GM19240 (cell line): Measurements from ENCODE around the gene FBXW4.

Experiments used
- DNase-seq: peaks from one replicate; pipeline ENCODE4 v3.0.0; 2011; ENCODE audit warnings: low spot score; ENCODE audit not compliant: insufficient read length

FBXW4 gene

GRCh38 chr10:101587725-101588653 is 107.0 kb downstream of the FBXW4 start, which contains the start of the genes DPCD and POLL:
DPCD (plus strand) TSS chr10:101588321; CDS start chr10:101588337, 16 bp downstream.
POLL (minus strand) TSS chr10:101588257; CDS start chr10:101587360, 897 bp downstream.
- DNase-seq, result peak; percentile 99

GRCh38 chr10:101585841-101586240 is 109.1 kb downstream of the FBXW4 start:
- no peak for DNase-seq

- no peak for DNase-seq
Measured at GRCh38 chr10:101580486-101581399, 114.2 kb downstream of the FBXW4 start.

- DNase-seq, result no peak
Measured at GRCh38 chr10:101579516-101579870, 115.5 kb downstream of the FBXW4 start.

- no peak for DNase-seq
Measured at GRCh38 chr10:101578803-101579515, 116.0 kb downstream of the FBXW4 start.

GRCh38 chr10:101578192-101578591 is 116.8 kb downstream of the FBXW4 start:
- DNase-seq, result no peak

GRCh38 chr10:101577121-101577871 is 117.7 kb downstream of the FBXW4 start:
- DNase-seq, result no peak

GRCh38 chr10:101576211-101576863 is 118.6 kb downstream of the FBXW4 start:
- DNase-seq, result no peak

GRCh38 chr10:101575580-101576210 is 119.3 kb downstream of the FBXW4 start:
- DNase-seq, result no peak

GRCh38 chr10:101575091-101575490 is 119.9 kb downstream of the FBXW4 start:
- no peak for DNase-seq

GRCh38 chr10:101573885-101574753 is 120.9 kb downstream of the FBXW4 start:
- DNase-seq, result no peak

- no peak for DNase-seq
Measured at GRCh38 chr10:101572785-101573184, 122.2 kb downstream of the FBXW4 start.

GRCh38 chr10:101572126-101572525 is 122.8 kb downstream of the FBXW4 start:
- no peak for DNase-seq

GRCh38 chr10:101571271-101571925 is 123.6 kb downstream of the FBXW4 start:
- DNase-seq, result no peak

- no peak for DNase-seq
Measured at GRCh38 chr10:101570428-101571270, 124.3 kb downstream of the FBXW4 start.

- DNase-seq, result peak; percentile 83
Measured at GRCh38 chr10:101569622-101570427, 125.1 kb downstream of the FBXW4 start.
